ENCODE data around the gene MAPK8IP3. TPM values are rescaled to one million over a fixed set of nuclear protein-coding genes. Genes with fewer than 3 reads are reported as not detected.

MAPK8IP3 gene
- total RNA-seq, 1 experiment from 2014 or later: 41.1 TPM

DNA sequence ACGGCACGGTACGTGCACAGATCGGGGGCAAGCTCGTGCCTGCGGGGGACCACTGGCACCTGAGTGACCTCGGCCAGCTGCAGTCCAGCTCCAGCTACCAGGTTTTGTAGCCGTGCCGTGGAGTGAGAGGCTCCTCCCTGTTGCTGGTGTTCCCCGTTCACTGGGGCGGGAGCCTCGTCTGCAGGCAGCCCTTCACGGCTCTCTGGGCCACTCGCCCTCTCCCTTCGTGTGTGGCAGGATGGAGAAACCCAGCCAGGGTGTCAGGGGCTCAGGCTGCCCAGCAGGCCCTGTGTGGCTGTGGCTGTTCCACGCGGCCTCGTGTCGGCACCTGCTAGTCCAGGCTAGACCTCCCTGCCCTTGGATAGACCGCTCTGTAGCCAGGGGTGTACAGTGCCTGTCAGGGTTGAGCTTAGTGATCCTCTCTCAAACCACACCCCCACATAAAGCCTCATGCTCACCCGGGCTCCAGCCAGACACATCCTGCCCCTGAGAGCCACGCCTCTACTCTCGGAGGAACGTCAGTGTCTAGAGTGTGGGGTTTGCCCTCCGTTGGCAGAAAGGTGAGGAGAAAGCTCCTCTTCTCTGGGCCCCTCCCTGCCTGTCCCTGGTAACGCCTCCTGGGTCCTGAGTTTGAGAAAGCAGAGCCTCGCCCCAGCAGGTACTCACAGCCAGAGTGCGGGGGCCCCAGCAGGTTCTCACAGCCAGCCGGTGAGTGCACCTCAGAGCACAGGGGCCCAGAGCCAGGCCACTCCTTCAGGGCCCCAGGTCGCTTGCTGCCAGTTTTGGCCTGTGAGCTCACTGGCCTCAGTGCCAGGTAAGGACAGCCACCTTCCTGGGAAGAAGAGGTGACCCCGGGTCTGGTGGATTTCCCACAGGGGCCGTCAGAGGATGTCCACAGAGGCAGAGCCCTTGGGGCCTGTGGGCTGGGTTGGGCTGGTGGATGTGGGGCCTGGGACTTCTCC is 37.7 kb downstream of the MAPK8IP3 start:
- Histone ChIP-seq H3K9me2 (replicated peaks; ENCODE audit: low read length) (no peaks in the 10 kb centered on the region), H3K27me3 (ENCODE audit: low read length) (no peaks in the 10 kb centered on the region), H3K36me3 (ENCODE audit: low read depth, low read length) (no peaks in the 10 kb centered on the region), H3K4me1 (ENCODE audit: insufficient read depth, low read length) (no peaks in the 10 kb centered on the region), H3F3A (ENCODE audit: low read length, unreplicated experiment) (no peaks in the 10 kb centered on the region), H3K4me3 (ENCODE audit: low read length) (no peak overlapping the region), H3K9ac (ENCODE audit: low read length) (no peak overlapping the region), H2AFZ (ENCODE audit: low read length) (no peak overlapping the region), H3K27ac (ENCODE audit: low read length) (no peak overlapping the region), H3K4me2 (ENCODE audit: low read length) (no peak overlapping the region), H4K20me1 (ENCODE audit: low read length) (no peaks in the 10 kb centered on the region), H3K79me2 (ENCODE audit: low read length) (no peaks in the 10 kb centered on the region), H3K9me3 (ENCODE audit: low read length) (no peaks in the 10 kb centered on the region)
- ChIA-PET CTCF (no interaction called here), POLR2A (ENCODE audit: unreplicated experiment) (no interaction called here)
- DNase-seq (no peak), ATAC-seq (no peak)
- TF ChIP-seq EZH2 (IDR thresholded peaks at IDR 0.05; ENCODE audit: low read length, unreplicated experiment) (no peak), EZH2phosphoT487 (IDR thresholded peaks at IDR 0.05; ENCODE audit: borderline replicate concordance, low read length) (no peak), CTCF (conservative IDR thresholded peaks at IDR 0.05; ENCODE audit: low read depth, low read length) (no peak)
- BruUV-seq (replicated peaks): no TSS peak
- intact Hi-C loops (cut with micrococcal nuclease): no loop called here

GRCh38 chr16:1744338-1744840 is 38.4 kb downstream of the MAPK8IP3 start:
- Histone ChIP-seq H3K4me2 (ENCODE audit: low read length) (no peak overlapping the region), H3K27me3 (ENCODE audit: low read length) (no peaks in the 10 kb centered on the region), H3K9me3 (ENCODE audit: low read length) (no peaks in the 10 kb centered on the region), H3K27ac (ENCODE audit: low read length) (no peak overlapping the region), H3K79me2 (ENCODE audit: low read length) (no peaks in the 10 kb centered on the region), H2AFZ (ENCODE audit: low read length) (no peak overlapping the region), H3K4me1 (ENCODE audit: insufficient read depth, low read length) (no peaks in the 10 kb centered on the region), H4K20me1 (ENCODE audit: low read length) (no peaks in the 10 kb centered on the region), H3K36me3 (ENCODE audit: low read depth, low read length) (no peaks in the 10 kb centered on the region), H3F3A (ENCODE audit: low read length, unreplicated experiment) (no peaks in the 10 kb centered on the region), H3K9me2 (replicated peaks; ENCODE audit: low read length) (no peaks in the 10 kb centered on the region), H3K4me3 (ENCODE audit: low read length) (no peak overlapping the region), H3K9ac (ENCODE audit: low read length) (no peak overlapping the region)
- no peak for TF ChIP-seq EZH2phosphoT487 (IDR thresholded peaks at IDR 0.05; ENCODE audit: borderline replicate concordance, low read length)
- TF ChIP-seq EZH2 (IDR thresholded peaks at IDR 0.05; ENCODE audit: low read length, unreplicated experiment): no peak
- TF ChIP-seq CTCF (conservative IDR thresholded peaks at IDR 0.05; ENCODE audit: low read depth, low read length): no peak
- ATAC-seq: no peak
- intact Hi-C loops (cut with micrococcal nuclease): no loop called here
- no TSS peak for BruUV-seq (replicated peaks)
- POLR2A ChIA-PET (ENCODE audit: unreplicated experiment): no interaction called here
- CTCF ChIA-PET: no interaction called here
- no peak for DNase-seq
